Vagina (tissue), 2 donors: Measurements from ENCODE around the gene MACROD2.

Source experiments
- CTCF ChIP-seq, 3 experiments: fragments of 450-650 bp in 2 of 3; fragments of 200-600 bp in 1 of 3; sonication (generic) in 1 of 3; IDR thresholded peaks; one replicate each; pipeline ENCODE4 v1.5.1; 2017 to 2019; ENCODE audit warnings: antibody characterized with exemption in 3 of 3, mild to moderate bottlenecking in 2 of 3, moderate library complexity in 2 of 3
- POLR2AphosphoS5 ChIP-seq, 2 donors: sonication (generic); formaldehyde crosslinking; IDR thresholded peaks; one replicate each; pipeline ENCODE4 v1.9.0; 2017; ENCODE audit warnings: antibody characterized with exemption in 2 of 2, mild to moderate bottlenecking in 2 of 2, low read depth in 1 of 2; ENCODE audit not compliant: insufficient read depth in 1 of 2

- TF ChIP-seq CTCF (IDR thresholded peaks at IDR 0.05) (no peak), POLR2AphosphoS5 (IDR thresholded peaks at IDR 0.05; ENCODE audit: insufficient read depth in 1 of 2, low read depth in 1 of 2) (no peak)
Measured at GRCh38 chr20:15927893-15928650, 1932.8 kb downstream of the MACROD2 start.
